IMR-90 (cell line): ENCODE results near the gene GSN. TPM values are rescaled to one million over a fixed set of nuclear protein-coding genes. Genes with fewer than 3 reads are reported as not detected.

ENCODE experiments used
- ATAC-seq: fragments of 200-7000 bp; cut with Tn5 transposase; 2 replicates; pipeline ENCODE4 v1.9.1; 2020; ENCODE audit warnings: low read depth, mild to moderate bottlenecking, moderate library complexity
- BruUV-seq: library from RNA; stranded (reverse); fragments of 400-500 nt; replicated peaks from 2 replicates; lab custom pipeline; 2021; lab: Mats Ljungman, UMichigan
- CTCF ChIA-PET: fragments of 300-600 bp; formaldehyde crosslinking; extraction: SDS; loops from one replicate; lab custom pipeline; 2021; ENCODE audit warnings: antibody characterized with exemption; lab: Yijun Ruan, JAX
- POLR2A ChIA-PET: fragments of 300-600 bp; sonication (Branson Sonifier 250); formaldehyde crosslinking; loops from one replicate; lab custom pipeline; 2022; ENCODE audit warnings: antibody characterized with exemption; ENCODE audit not compliant: unreplicated experiment; lab: Charles Lee
- DNase-seq: peaks from one replicate; pipeline ENCODE4 v3.0.0; 2013
- H2AFZ ChIP-seq: replicated peaks from 2 replicates; pipeline ENCODE3; 2013; ENCODE audit warnings: low read length, mild to moderate bottlenecking; ENCODE audit not compliant: poor library complexity
- H2AK5ac ChIP-seq: 2 replicates; pipeline ENCODE4 v1.6.1; 2013; ENCODE audit warnings: low read depth, low read length, inconsistent platforms
- H2AK9ac ChIP-seq: replicated peaks from 2 replicates; pipeline ENCODE3; 2013; ENCODE audit warnings: mild to moderate bottlenecking, low read depth, low read length, moderate library complexity; ENCODE audit not compliant: poor library complexity
- H2BK120ac ChIP-seq: 2 replicates; pipeline ENCODE4 v1.6.1; 2013; ENCODE audit warnings: low read depth, low read length, inconsistent platforms
- H2BK15ac ChIP-seq: 3 replicates; pipeline ENCODE4 v1.6.1; 2013; ENCODE audit warnings: low read depth, low read length, inconsistent platforms
- H2BK20ac ChIP-seq: 2 replicates; pipeline ENCODE4 v1.6.1; 2013; ENCODE audit warnings: low read depth, mild to moderate bottlenecking, inconsistent platforms, low read length, moderate library complexity
- H2BK5ac ChIP-seq: 2 replicates; pipeline ENCODE4 v1.6.1; 2013; ENCODE audit warnings: mild to moderate bottlenecking, low read depth, low read length, inconsistent platforms; ENCODE audit not compliant: poor library complexity, severe bottlenecking
- H3K14ac ChIP-seq: replicated peaks from 2 replicates; pipeline ENCODE4 v1.6.1; 2013; ENCODE audit warnings: low read depth, low read length, inconsistent platforms
- H3K18ac ChIP-seq: 2 replicates; pipeline ENCODE4 v1.6.1; 2013; ENCODE audit warnings: low read depth, low read length, control low read depth
- H3K23ac ChIP-seq: 2 replicates; pipeline ENCODE4 v1.6.1; 2013; ENCODE audit warnings: low read depth, low read length, inconsistent platforms
- H3K27ac ChIP-seq: 2 replicates; pipeline ENCODE4 v1.5.1; 2013; ENCODE audit warnings: mild to moderate bottlenecking, control low read depth, low read length; ENCODE audit not compliant: insufficient read depth
- H3K27me3 ChIP-seq: 2 replicates; pipeline ENCODE4 v1.6.1; 2013; ENCODE audit warnings: low read length; ENCODE audit not compliant: control insufficient read depth, insufficient read depth
- H3K36me3 ChIP-seq: 2 replicates; pipeline ENCODE4 v1.6.1; 2013; ENCODE audit warnings: low read length, mixed read lengths; ENCODE audit not compliant: control insufficient read depth, insufficient read depth
- H3K4ac ChIP-seq: 2 replicates; pipeline ENCODE4 v1.6.1; 2013; ENCODE audit warnings: low read depth, low read length, inconsistent platforms
- H3K4me1 ChIP-seq: 2 replicates; pipeline ENCODE4 v1.6.1; 2013; ENCODE audit warnings: low read length, mixed read lengths; ENCODE audit not compliant: control insufficient read depth, insufficient read depth
- H3K4me2 ChIP-seq: 2 replicates; pipeline ENCODE4 v1.6.1; 2013; ENCODE audit warnings: low read depth, mild to moderate bottlenecking, control low read depth, low read length, moderate library complexity
- H3K4me3 ChIP-seq: 2 replicates; pipeline ENCODE4 v1.5.1; 2013; ENCODE audit warnings: low read depth, mild to moderate bottlenecking, control low read depth, low read length, moderate library complexity; ENCODE audit not compliant: insufficient read depth
- H3K56ac ChIP-seq: 2 replicates; pipeline ENCODE4 v1.6.1; 2013; ENCODE audit warnings: low read length, inconsistent platforms; ENCODE audit not compliant: insufficient read depth; ENCODE audit errors: extremely low read depth
- H3K79me1 ChIP-seq, 2 experiments: 2 replicates each; pipeline ENCODE4 v1.6.1; 2013; ENCODE audit warnings: low read length in 2 of 2, inconsistent platforms in 1 of 2, low read depth in 1 of 2
- H3K9ac ChIP-seq: 2 replicates; pipeline ENCODE4 v1.6.1; 2013; ENCODE audit warnings: low read depth, low read length, control low read depth
- H3K9me1 ChIP-seq: 2 replicates; pipeline ENCODE4 v1.6.1; 2013; ENCODE audit warnings: low read length, inconsistent platforms; ENCODE audit not compliant: insufficient read depth
- H3K9me3 ChIP-seq: 2 replicates; pipeline ENCODE4 v1.6.1; 2013; ENCODE audit warnings: low read length; ENCODE audit not compliant: control insufficient read depth, insufficient read depth
- H4K20me1 ChIP-seq: 2 replicates; pipeline ENCODE4 v1.6.1; 2013; ENCODE audit warnings: low read length, inconsistent platforms; ENCODE audit not compliant: insufficient read depth
- H4K5ac ChIP-seq: 2 replicates; pipeline ENCODE4 v1.6.1; 2013; ENCODE audit warnings: mild to moderate bottlenecking, low read depth, low read length, control low read depth
- H4K8ac ChIP-seq, 2 experiments: 2 replicates each; pipeline ENCODE4 v1.6.1; 2013; ENCODE audit warnings: low read depth in 2 of 2, low read length in 2 of 2, control low read depth in 1 of 2, inconsistent platforms in 1 of 2
- H4K91ac ChIP-seq: 2 replicates; pipeline ENCODE4 v1.6.1; 2013; ENCODE audit warnings: low read depth, low read length, inconsistent platforms; ENCODE audit not compliant: insufficient read depth
- CHD1 ChIP-seq: IDR thresholded peaks from 2 replicates; pipeline ENCODE4 v1.6.1; 2012; ENCODE audit warnings: low read depth, low read length, improper control_type of control experiment
- ELK1 ChIP-seq: fragments of 150-350 bp; IDR thresholded peaks from 2 replicates; pipeline ENCODE4 v1.6.1; 2016; ENCODE audit warnings: low read depth, mild to moderate bottlenecking, low read length, moderate library complexity, borderline replicate concordance
- FOS ChIP-seq: fragments of 150-350 bp; IDR thresholded peaks from 2 replicates; pipeline ENCODE4 v1.6.1; 2016; ENCODE audit warnings: low read depth, low read length
- MAFK ChIP-seq: IDR thresholded peaks from 2 replicates; pipeline ENCODE4 v1.6.1; 2012; ENCODE audit warnings: low read depth, low read length, improper control_type of control experiment
- MXI1 ChIP-seq: IDR thresholded peaks from 2 replicates; pipeline ENCODE4 v1.6.1; 2012; ENCODE audit warnings: low read depth, mild to moderate bottlenecking, low read length, moderate library complexity, borderline replicate concordance
- RCOR1 ChIP-seq: IDR thresholded peaks from 2 replicates; pipeline ENCODE4 v1.6.1; 2012; ENCODE audit warnings: mild to moderate bottlenecking, low read length, improper control_type of control experiment; ENCODE audit not compliant: insufficient replicate concordance
- USF2 ChIP-seq: fragments of 150-350 bp; IDR thresholded peaks from 2 replicates; pipeline ENCODE4 v1.6.1; 2017; ENCODE audit warnings: mild to moderate bottlenecking, antibody characterized with exemption, low read length, low read depth
- WGBS, 2 experiments: methylation state at CpG; one replicate each; pipeline versions ENCODE4 v1.1.5 to v1.1.7; 2013; ENCODE audit warnings: missing lambda C conversion rate in 2 of 2; ENCODE audit not compliant: insufficient read length in 1 of 2; ENCODE audit errors: extremely low coverage in 2 of 2; 5-methylcytosine and 5-hydroxymethylcytosine counted together
- dilution Hi-C: fragments of 300-500 bp; cut with HindIII; formaldehyde crosslinking; loops from one replicate; pipeline ENCODE4 v1.14.3; 2018; ENCODE audit warnings: low sequenced_read_pairs; ENCODE audit not compliant: unreplicated experiment
- in situ Hi-C: fragments of 300-500 bp; cut with MboI; formaldehyde crosslinking; loops from 3 replicates; pipeline ENCODE4 v1.14.3; 2019; ENCODE audit warnings: low sequenced_read_pairs, inconsistent platforms, mixed read lengths
- intact Hi-C: fragments of 100-400 bp; cut with micrococcal nuclease; formaldehyde crosslinking; loops from 2 replicates; pipeline ENCODE4 v1.10.0; 2022
- polyA plus RNA-seq, 3 experiments: library from polyadenylated mRNA; depleted of rRNA; stranded (reverse); fragments of >200 nt; gene quantifications; 2 replicates each; pipeline ENCODE4 v1.2.3, GENCODE V29; 2012; ENCODE audit warnings: low replicate concordance in 1 of 3
- total RNA-seq: library from RNA; depleted of rRNA; stranded (reverse); fragments of >200 nt; gene quantifications from 2 replicates; pipeline ENCODE4 v1.2.3, GENCODE V29; 2012

Gene GSN
- total and polyA plus RNA-seq, 2 of the 4 experiments (the other 2 are of a cell fraction): 495 to 547 TPM

GRCh38 chr9:121328476-121328875 is 60.5 kb downstream of the GSN start:
- intact Hi-C loops: no loop called here
- no peak overlapping the region for H3K27ac ChIP-seq
- no peak overlapping the region for H3K4ac ChIP-seq
- peaks cover 42% of the 10 kb centered on the region for H3K9me1 ChIP-seq
- no peak overlapping the region for H3K56ac ChIP-seq
- H3K4me1 ChIP-seq: peaks cover 11% of the 10 kb centered on the region
- dilution Hi-C loops: no loop called here
- no peak overlapping the region for H4K8ac ChIP-seq
- peaks cover 85% of the 10 kb centered on the region for H3K36me3 ChIP-seq
- 89% methylated on average over 3 of the region's 8 CpGs; no CpG with 5 or more reads in 1 of the 2 experiments for WGBS, 2 experiments
- ChIA-PET POLR2A (no interaction called here), CTCF (no interaction called here)
- H3K27me3 ChIP-seq: no peaks in the 10 kb centered on the region
- peaks cover 19 to 55% of the 10 kb centered on the region in 2 experiments for H3K79me1 ChIP-seq
- no TSS peak for BruUV-seq
- no peak overlapping the region for H4K91ac ChIP-seq
- no peak overlapping the region for H3K9ac ChIP-seq
- no peak overlapping the region for H3K23ac ChIP-seq
- no peak overlapping the region for H2AK9ac ChIP-seq
- H2AK5ac ChIP-seq: peak overlapping the region; percentile 27; the same call in 1 of the 2 replicates
- no peak for ATAC-seq
- TF ChIP-seq CHD1 (no peak), MAFK (no peak), FOS (no peak), ELK1 (no peak), MXI1 (no peak), USF2 (no peak), RCOR1 (no peak)
- H3K18ac ChIP-seq: no peak overlapping the region
- H3K14ac ChIP-seq: no peak overlapping the region
- no peak overlapping the region for H2BK5ac ChIP-seq
- H2BK20ac ChIP-seq: no peak overlapping the region
- H2BK15ac ChIP-seq: no peak overlapping the region
- H2BK120ac ChIP-seq: no peak overlapping the region
- no peak for DNase-seq
- H3K4me2 ChIP-seq: no peak overlapping the region
- in situ Hi-C loops: no loop called here
- H4K20me1 ChIP-seq: no peaks in the 10 kb centered on the region; the same call in 1 of the 2 replicates
- no peak overlapping the region for H2AFZ ChIP-seq
- no peaks in the 10 kb centered on the region for H3K9me3 ChIP-seq
- H3K4me3 ChIP-seq: no peak overlapping the region
- no peak overlapping the region for H4K5ac ChIP-seq
